GM18502 (cell line): ENCODE results near the gene TTLL12.

Experiments
- ATAC-seq: cut with Tn5 transposase; IDR thresholded peaks from one replicate; pipeline ENCODE4 v1.9.1; 2021; ENCODE audit warnings: mild to moderate bottlenecking; ENCODE audit not compliant: unreplicated experiment, poor library complexity

The TTLL12 gene

DNA sequence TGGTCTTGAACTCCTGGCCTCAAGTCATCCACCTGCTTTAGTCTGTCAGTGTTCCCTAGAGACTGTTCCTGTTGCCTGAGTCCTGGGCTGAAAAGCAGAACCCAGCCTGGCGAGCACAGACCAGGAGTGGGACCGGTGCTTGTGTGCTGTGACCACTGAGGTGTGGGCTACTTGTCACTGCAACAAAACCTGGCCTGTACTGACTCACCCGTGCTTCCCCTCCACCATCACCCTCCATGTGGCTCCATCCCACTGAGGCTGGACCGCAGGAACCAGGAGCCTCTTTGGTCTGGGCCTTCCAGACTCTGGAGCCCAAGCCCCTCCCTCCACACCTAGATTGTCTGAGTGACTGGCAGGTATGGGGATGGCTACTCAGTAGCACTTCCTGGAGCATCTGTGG lies 52.4 kb downstream of the TTLL12 start:
- no peak for ATAC-seq

- no peak for ATAC-seq
These were observed 53.5 kb downstream of the TTLL12 start for GRCh38 chr22:43133401-43133800.

GRCh38 chr22:43131773-43132501 lies 55.0 kb downstream of the TTLL12 start:
- no peak for ATAC-seq

GRCh38 chr22:43129426-43130425 lies 57.2 kb downstream of the TTLL12 start:
- ATAC-seq: no peak

GRCh38 chr22:43128928-43129424 lies 58.0 kb downstream of the TTLL12 start:
- no peak for ATAC-seq

DNA sequence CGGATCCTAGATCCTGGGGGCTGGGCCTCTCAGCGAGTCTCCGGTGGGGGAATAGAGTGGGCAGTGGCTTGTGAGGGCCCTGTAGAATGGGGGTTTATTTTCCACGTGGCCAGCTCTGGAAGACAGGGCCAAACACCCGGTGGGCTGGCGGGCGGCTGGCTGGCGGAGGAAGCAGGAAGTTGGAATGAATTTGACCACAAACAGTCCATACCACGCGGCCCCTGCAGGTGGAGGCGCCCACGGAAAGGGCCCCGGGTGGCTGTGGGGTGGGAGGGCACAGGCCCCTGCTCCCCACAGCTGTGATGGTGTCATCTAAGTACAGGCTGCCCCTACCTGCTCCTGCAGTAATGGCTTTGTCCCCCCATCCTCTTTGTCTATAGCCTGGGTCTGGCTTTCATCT lies 58.8 kb downstream of the TTLL12 start:
- ATAC-seq: no peak

- no peak for ATAC-seq
These were observed 59.6 kb downstream of the TTLL12 start for GRCh38 chr22:43127166-43127908.

GRCh38 chr22:43126501-43127165 lies 60.3 kb downstream of the TTLL12 start:
- no peak for ATAC-seq

GRCh38 chr22:43118953-43119458 lies 67.9 kb downstream of the TTLL12 start:
- ATAC-seq: no peak

DNA sequence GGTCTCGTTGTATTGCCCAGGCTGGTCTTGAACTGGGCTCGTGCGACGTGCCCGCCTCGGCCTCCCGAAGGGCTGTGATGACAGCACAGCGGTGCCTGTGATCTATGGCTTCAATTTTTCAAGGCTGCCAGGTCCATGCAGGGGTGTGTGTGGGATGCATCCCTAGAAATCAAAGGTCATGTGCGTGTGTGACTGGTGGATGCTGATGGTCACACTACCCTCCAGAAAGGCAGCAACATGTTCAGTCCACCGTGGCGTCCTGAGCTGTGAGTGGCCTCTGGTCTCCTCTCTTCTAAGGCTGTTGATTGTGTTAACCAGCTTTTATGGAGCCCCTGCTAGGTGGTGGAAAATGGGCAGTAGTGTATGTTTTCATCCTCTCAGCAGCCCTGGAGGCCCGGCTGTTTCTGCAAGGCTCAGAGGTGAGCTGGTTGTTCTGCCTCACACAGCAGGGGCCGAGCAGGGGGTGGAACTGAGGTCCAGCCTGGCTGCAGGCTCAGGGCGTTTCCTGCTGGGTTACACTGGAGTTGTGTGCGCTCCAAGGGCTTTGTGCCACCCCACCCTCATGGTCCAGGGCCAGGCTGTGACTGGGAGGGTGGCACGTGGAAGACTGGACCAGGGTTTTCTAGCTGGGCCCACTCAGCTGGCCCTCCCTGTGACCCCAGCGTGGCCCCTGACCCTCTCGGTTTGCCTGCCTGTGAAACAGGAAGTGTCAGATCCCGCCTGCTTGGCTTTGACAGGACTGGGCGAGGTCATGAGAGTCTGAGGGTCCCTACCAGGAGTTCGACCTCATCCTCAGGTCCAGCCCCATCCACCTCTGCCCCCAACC lies 68.7 kb downstream of the TTLL12 start:
- no peak for ATAC-seq

DNA sequence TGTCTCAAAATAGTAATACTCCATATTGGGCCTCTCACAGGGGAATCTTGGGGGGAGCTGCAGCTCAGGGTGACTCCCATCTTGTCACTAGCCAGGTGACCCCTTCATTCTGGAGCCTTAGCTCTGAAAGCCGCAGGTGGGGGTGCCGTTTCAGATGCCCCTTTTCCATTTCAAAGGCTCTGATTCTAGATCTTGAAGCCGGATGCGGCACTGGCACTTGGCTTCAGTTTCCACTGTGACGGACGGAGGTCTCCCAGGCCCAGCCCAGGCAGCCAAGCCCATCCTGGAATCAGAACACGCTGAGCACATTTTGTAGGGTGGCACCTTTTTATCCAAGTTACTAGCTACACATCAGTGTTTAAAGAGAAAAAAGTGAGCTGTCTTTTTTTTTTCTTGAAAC lies 70.0 kb downstream of the TTLL12 start:
- ATAC-seq: no peak
